GM12873 (cell line): ENCODE measurements around the gene NACC2.

Experiments
- TF ChIP-seq, protein P1 (sequence below): IDR thresholded peaks from 2 replicates; pipeline ENCODE4 v1.5.1; 2012; ENCODE audit warnings: low read depth, mild to moderate bottlenecking, moderate library complexity, low read length, control low read depth; ENCODE audit not compliant: insufficient read depth; ENCODE audit errors: missing control alignments

The NACC2 gene

DNA sequence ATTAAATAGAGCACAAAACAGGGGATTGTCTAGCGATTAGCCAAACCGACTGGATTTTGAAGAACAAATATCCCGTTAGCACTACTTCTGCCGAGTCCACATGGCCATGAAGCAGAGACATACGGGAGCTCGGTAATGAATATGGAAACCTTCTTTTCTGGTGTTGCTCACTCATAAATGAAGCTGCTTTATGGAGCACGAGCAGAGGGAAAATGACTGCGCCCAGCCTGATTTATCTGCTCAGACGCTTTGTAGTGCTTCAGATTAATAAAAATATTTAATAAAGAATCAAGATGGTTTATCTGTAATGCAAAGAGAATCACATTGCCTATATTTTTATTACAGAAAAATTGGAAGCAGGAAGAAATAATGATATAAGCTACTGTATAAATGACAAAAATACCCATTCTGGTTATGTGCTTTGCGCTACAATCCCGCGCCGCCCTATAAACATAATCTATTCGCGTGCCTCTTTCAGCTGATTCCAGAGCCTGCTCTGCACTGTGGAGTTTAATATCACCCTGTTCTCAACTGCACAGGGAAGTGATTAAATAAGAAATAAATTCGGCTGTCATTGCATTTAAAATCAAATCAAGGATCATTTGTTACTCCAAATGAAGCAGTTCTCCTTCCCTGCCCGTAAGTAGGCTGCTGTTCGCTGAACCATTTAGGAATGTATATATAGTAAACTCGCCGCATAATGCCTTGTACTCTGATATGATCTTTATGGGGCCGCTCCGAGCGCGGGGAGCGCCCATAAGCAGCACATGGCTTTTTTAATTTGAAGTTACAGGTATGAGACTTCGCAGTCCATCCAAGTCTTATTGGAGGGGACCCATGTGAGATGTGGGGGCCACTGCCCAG, 111.6 kb downstream of the NACC2 start:
- TF ChIP-seq, protein P1, sequence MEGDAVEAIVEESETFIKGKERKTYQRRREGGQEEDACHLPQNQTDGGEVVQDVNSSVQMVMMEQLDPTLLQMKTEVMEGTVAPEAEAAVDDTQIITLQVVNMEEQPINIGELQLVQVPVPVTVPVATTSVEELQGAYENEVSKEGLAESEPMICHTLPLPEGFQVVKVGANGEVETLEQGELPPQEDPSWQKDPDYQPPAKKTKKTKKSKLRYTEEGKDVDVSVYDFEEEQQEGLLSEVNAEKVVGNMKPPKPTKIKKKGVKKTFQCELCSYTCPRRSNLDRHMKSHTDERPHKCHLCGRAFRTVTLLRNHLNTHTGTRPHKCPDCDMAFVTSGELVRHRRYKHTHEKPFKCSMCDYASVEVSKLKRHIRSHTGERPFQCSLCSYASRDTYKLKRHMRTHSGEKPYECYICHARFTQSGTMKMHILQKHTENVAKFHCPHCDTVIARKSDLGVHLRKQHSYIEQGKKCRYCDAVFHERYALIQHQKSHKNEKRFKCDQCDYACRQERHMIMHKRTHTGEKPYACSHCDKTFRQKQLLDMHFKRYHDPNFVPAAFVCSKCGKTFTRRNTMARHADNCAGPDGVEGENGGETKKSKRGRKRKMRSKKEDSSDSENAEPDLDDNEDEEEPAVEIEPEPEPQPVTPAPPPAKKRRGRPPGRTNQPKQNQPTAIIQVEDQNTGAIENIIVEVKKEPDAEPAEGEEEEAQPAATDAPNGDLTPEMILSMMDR: no peak

DNA sequence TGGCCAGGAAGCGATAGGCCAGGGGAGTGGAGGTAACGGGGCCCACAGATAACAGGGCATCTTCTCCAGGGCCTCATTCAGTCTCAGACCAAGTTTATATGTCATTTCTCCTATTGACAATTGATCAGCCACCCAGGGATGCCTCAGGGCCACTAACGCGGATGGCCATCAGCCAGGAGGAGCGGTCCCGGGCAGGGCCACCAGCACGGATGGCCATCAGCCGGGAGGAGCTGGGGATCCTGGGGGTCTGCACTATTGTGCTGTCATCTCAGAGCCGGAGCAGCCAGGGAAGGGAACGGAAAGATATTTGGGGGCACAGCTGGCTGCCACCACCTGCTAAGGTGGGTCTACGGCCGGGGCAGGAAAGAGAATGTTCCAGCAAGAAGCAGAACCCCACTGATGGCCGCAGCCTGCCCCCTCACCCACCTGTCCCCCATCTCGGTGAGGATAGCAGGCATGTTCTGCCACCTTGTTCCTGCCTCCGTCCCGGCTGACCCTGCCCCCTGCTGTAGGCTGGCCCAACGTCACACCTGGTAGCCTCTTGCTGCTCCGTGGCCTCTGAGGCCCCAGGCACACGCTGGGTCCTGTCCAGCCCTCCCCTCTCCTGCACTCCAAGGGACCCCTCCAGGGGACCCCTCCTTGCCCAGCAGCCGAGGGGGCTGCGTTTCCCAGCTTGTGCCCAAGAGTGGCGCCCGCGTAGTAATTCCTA, 112.4 kb downstream of the NACC2 start:
- TF ChIP-seq, protein P1: no peak

DNA sequence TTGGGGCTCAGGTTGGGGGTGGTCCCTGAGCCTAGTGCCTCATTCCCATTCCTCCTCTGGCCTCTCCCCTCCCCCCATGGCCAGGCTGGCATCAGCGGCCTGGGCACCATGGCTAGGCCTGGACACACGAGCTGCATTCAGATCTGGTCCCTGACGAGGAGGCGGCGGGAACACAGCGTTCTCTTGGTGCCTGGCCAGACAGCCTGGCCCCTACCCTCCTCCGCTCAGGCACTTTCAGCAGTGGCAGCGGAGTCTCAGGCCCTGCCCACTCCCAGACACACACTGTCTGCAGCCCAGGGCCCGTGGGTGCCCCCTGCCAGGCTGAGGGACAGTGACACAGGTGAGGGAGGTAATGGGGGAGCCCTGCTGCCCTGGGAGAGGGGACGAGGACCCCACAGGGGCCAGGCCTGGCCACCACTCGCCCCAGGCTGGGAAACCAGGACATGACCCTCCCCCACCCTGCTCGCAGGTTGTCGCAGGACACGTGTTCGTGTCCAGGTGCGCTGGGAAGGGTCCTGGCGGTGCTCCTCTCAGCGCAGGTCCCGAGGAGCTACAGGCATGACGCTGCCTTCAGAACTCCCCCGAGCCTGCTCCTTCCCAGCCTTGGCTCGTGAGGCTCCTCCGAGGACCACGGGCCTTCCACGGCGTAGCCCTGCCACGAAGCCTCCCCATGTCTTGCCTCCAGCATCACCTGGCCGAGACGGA, 114.0 kb downstream of the NACC2 start:
- TF ChIP-seq, protein P1: no peak

DNA sequence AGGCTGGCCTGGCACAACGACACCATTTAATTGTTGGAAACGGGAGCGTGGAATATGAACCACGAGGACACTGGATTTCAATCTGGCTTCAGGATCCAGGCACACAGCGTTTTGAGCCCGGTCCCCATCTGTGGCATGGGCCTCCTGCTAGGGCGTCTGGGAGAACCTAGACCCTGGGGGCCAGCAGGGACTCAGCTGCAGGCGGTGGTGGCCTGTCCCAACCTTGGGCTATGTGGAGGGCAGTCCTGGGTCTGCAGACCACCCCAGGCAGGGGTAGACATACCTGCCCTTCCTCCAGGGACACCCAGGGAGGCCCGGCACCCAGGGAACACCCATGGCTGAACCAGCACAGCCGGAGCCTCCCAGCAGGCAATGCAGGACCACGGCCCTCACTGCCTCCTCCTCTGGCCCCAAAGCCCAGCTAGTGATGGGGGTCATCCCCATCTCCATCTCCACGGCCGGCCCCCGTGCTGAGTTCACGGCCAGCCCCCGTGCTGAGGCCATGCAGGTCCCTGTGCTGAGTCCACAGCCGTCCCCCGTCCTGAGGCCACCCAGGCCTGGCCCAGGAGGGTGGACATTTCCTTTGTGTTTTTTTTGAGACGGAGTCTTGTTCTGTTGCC, 115.4 kb downstream of the NACC2 start:
- TF ChIP-seq, protein P1: no peak

DNA sequence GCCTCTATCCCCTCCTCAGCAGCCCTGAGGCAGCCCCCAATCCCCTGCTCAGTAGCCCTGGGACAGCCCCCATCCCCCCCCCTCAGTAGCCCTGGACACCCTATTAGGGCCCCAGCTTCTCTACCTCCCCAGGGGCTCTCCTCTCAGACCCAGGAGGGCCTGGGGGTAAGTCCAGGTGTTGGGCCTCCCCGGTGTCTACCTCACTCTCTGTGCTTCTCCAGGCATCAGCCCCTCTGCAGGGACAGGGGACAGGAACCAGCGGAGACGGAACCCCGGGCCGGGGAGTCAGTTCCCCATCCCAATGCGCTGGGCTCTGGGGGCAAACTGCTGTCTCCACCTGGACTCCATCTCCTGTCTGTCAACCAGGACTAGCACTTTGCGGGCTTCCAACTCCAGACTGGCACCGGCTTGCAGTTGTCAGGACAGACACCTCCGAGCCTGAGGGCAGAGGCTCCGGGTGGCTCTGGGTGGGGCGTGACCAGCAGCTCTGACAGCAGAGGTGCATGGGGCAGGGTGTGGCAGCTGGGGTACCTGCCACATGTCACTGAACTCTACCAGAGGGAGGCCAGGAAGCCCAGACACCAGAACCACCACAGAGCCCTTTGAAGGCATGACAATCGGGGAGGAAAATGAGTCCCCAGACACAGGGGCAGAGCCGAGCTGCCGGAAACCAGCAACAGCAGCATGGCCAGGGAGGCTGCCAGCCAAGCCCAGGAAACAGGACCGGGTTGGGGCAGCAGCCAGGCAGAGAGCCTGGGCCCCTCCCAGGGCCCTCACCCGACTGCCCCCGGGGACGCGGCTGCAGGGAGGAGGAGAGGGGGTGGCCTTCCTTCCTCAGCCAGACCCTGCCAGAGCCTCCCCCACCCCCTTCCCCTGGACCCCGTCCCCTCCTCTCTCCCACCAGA, 116.2 kb downstream of the NACC2 start:
- TF ChIP-seq, protein P1: no peak

DNA sequence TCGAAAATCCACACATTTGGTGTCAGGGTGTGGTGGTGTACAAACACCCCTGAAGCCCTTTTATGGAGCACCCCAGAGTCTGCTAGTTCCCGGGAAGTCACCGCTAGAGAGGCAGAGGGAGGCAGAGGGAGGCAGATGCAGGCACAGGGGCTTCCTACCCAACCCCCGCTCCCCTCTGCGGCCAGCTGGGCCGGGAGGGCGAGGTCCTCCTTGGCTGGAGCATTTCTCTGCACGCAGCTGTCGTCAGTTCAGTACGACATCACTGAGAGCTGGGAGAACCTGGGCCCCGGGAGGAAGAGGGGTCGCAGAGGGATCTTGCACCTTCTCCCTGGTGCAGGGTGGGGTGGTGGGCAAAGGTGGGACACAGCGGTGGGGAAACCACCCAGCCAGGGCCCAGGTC, 118.1 kb downstream of the NACC2 start:
- TF ChIP-seq, protein P1: no peak
